Adrenal gland (tissue), 5 donors: Measurements from ENCODE around the gene UCP3.

Experiments
- CTCF ChIP-seq, 6 experiments: fragments of 450-650 bp in 4 of 6; fragments of 200-600 bp in 2 of 6; sonication (generic) in 1 of 6; IDR thresholded peaks; 1 replicate in 5 of 6; 2 replicates in 1 of 6; pipeline versions ENCODE4 v1.5.1 to v1.8.0; 2016 to 2021; ENCODE audit warnings: antibody characterized with exemption in 6 of 6, mild to moderate bottlenecking in 2 of 6, moderate library complexity in 1 of 6
- POLR2A ChIP-seq, 2 donors: fragments of 450-650 bp; IDR thresholded peaks; one replicate each; pipeline ENCODE4 v1.6.1; 2017; ENCODE audit warnings: antibody characterized with exemption in 2 of 2, mild to moderate bottlenecking in 2 of 2, moderate library complexity in 1 of 2
- donor health status: DM: no; HTN: no; CAD: no.

GRCh38 chr11:73997120-73997770 lies 11.6 kb downstream of the UCP3 start:
- TF ChIP-seq CTCF (IDR thresholded peaks at IDR 0.05) (no peak), POLR2A (IDR thresholded peaks at IDR 0.05) (no peak)
